ENCODE data around the gene NINJ1. TPM values are rescaled to one million over a fixed set of nuclear protein-coding genes. Genes with fewer than 3 reads are reported as not detected.

Gene NINJ1
- total and polyA plus RNA-seq, 4 donors = 23.8 to 60.4 (median 47.5) TPM

DNA sequence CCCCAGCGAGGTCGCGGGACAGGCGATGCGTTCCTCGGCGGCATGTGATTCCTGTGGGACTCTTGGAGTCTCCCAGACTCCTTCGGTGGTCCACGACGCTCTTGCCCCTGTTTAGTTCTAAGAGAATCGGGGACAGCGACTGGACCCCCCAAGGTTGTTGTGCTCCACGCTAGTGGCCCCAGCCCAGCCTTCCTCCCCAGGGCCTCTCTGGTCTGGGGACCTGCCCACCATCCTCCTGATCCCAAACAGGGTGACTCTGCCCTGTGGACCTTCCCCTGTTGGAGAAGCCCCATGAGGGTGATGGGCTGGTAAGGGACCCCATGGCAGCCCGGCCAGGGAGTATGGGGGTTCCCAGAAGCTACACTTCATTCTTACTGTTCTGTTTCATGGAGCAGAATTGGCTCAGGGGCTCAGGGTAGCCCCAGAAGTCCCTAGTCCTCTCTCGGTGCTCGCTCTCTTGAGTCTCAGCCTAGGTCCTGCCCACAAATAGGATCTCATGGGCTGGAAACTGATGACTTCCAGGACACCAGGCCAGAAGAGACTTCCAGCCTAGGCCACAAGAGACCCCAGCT is 37.2 kb downstream of the NINJ1 start:
- H3K36me3 ChIP-seq (ENCODE audit: control insufficient read depth, insufficient read depth, low read length) = peaks cover 6% of the 10 kb centered on the region
- H3K4me3 ChIP-seq (ENCODE audit: low read depth, low read length) = peak overlapping the region; percentile 57
- peaks cover 65% of the 10 kb centered on the region for H3K4me1 ChIP-seq (ENCODE audit: control insufficient read depth, insufficient read depth, low read length)
- 8% methylated on average over 15 of the region's 16 CpGs for WGBS (ENCODE audit: insufficient coverage)
- peak overlapping the region; percentile 67 for H3K27ac ChIP-seq (ENCODE audit: low read depth, low read length)
- no peaks in the 10 kb centered on the region for H3K27me3 ChIP-seq (ENCODE audit: control insufficient read depth, insufficient read depth, low read length)
- DNase-seq (ENCODE audit: low read depth in 4 of 6, low spot score in 6 of 6) = peak in 1 of 6 donors; percentile 10
- peaks cover 2% of the 10 kb centered on the region for H3K9me3 ChIP-seq (ENCODE audit: control insufficient read depth, insufficient read depth, low read length)

DNA sequence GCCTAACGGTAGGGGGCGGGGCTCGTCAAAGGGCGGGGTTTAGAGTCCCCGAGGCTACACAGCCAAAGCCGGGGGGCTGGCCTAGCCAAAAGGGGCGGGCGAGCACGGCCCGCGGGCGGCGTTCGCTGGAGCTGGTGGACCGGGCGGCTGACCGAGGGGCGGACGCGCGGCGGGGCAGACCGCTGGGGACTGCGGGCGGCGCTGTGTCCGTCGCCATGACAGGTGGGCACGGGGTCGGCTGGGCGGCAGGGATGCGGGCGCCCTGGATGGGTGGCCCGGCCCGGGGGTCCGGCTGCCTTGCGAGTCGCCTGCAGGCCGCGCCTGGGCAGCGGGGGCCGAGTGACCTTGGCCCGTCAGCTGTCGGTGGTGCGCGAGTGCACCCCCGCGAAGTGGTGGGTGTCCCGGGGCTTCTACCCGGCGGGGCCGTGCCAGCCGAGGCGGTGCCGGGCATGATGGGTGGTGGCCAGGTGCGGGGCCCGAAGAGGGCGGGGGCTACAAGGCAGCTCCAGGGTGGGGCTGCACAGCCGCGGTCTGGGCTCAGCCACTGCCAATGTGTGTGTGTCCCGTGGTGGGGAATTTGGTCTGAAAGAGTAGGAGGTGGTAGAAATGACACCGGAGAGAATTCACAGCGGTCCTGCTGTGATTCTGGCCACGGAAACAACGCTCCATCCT is 37.8 kb downstream of the NINJ1 start, which contains the start of gene CARD19:
TSS of gene CARD19 (plus strand) at position 87 of the 672 bp plus-strand sequence. CDS start at position 216, 129 bp downstream.
- peak within 1 kb of the TSS; percentile 57 for H3K4me3 ChIP-seq (ENCODE audit: low read depth, low read length)
- under 1% methylated on average over 65 of the region's 65 CpGs for WGBS (ENCODE audit: insufficient coverage)
- H3K9me3 ChIP-seq (ENCODE audit: control insufficient read depth, insufficient read depth, low read length) = peaks cover 2% of the 10 kb centered on the region
- DNase-seq (ENCODE audit: low read depth in 4 of 6, low spot score in 6 of 6) = peak in 3 of 6 donors; percentile 13 to 69 (median 63)
- H3K27me3 ChIP-seq (ENCODE audit: control insufficient read depth, insufficient read depth, low read length) = no peaks in the 10 kb centered on the region
- peaks cover 65% of the 10 kb centered on the region for H3K4me1 ChIP-seq (ENCODE audit: control insufficient read depth, insufficient read depth, low read length)
- peak within 1 kb of the TSS; percentile 95 for H3K27ac ChIP-seq (ENCODE audit: low read depth, low read length)
- H3K36me3 ChIP-seq (ENCODE audit: control insufficient read depth, insufficient read depth, low read length) = peaks cover 6% of the 10 kb centered on the region

DNA sequence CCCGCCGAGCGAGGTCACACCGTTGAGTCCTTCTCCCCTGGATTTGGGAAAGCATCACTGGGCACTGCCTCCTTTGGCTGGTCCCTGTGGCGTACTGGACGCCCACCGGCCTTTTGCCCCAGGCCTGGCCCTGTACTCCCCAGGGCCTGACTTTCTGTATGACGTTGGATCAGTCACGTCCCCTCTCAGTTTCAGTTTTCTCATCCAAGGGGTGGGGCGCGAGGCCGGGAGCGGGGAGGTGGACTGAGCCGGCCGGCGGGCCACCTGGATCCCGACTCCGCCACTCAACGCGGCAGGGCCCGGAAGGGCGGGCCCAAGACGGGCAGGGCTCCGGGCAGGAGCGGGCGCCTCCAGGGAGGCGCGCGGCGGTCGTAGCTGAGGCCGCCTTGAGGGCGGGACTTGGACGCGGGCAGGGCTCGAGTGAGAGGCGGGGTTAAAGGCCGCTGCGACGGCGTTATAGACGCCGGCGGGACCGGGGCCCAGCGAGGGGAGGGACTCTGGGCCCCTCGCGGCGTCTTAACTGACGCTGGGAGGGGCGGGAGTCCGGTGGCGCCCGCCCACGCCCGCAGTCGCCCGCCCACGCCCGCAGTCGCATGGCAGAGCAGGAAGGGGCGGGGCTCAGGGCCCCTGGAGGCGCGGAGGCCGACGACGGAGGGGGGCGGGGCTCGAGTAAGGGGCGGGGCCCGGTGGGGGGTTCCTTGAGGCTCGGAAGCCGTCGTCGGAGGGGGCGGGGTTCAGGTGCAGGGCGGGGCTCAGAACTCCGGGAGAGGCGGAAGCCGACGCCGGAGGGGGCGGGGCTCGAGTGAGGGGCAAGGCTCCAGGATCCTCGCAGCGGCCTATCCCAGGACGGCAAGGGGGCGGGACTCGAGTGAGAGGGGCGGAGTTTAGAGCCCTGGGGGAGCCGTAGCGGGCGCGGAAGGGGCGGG is 38.6 kb downstream of the NINJ1 start:
- H3K27me3 ChIP-seq (ENCODE audit: control insufficient read depth, insufficient read depth, low read length) = no peaks in the 10 kb centered on the region
- H3K4me3 ChIP-seq (ENCODE audit: low read depth, low read length) = peak overlapping the region; percentile 57
- H3K36me3 ChIP-seq (ENCODE audit: control insufficient read depth, insufficient read depth, low read length) = peaks cover 6% of the 10 kb centered on the region

DNA sequence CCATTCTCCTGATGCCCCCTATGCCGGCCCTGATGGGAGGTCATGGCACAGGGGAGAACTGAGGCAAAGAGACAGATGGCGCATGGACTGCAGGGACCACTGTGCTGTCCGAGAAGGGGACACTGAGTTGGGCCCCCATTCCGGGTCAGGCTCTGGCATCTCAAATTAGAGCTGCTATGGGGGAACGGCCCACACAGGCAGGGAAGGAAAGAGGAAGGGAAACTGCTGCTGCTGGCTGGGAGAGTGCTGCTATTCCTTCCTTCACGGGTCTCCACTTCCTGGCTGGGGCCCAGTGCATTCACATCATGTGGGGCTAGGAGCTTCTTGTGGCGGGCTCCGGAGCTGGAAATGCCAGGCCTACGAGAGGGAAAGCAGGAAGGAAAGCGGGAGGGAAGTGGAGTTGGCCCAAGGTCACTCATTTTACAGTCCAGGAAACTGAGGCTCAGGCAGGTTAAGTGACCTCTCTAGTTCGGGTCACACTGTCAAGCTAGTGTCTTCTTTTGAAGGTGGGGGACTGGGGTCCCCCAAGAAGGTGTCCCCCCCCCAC is 39.3 kb downstream of the NINJ1 start:
- WGBS (ENCODE audit: insufficient coverage) = 45% methylated on average over 11 of the region's 11 CpGs
- Histone ChIP-seq H3K27me3 (ENCODE audit: control insufficient read depth, insufficient read depth, low read length) (no peaks in the 10 kb centered on the region), H3K4me1 (ENCODE audit: control insufficient read depth, insufficient read depth, low read length) (peaks cover 59% of the 10 kb centered on the region), H3K9me3 (ENCODE audit: control insufficient read depth, insufficient read depth, low read length) (no peaks in the 10 kb centered on the region), H3K4me3 (ENCODE audit: low read depth, low read length) (peak overlapping the region; percentile 37), H3K36me3 (ENCODE audit: control insufficient read depth, insufficient read depth, low read length) (peaks cover 4% of the 10 kb centered on the region), H3K27ac (ENCODE audit: low read depth, low read length) (peak overlapping the region; percentile 95)
- DNase-seq (ENCODE audit: low read depth in 4 of 6, low spot score in 6 of 6) = peak in 2 of 6 donors; percentile 36 to 78

More for the DNA sequence above, 38.6 kb downstream of the NINJ1 start:
- peak; percentile 89 to 100 (median 98) for DNase-seq (ENCODE audit: low read depth in 4 of 6, low spot score in 6 of 6)
- Histone ChIP-seq H3K4me1 (ENCODE audit: control insufficient read depth, insufficient read depth, low read length) (peaks cover 65% of the 10 kb centered on the region), H3K27ac (ENCODE audit: low read depth, low read length) (peak overlapping the region; percentile 95), H3K9me3 (ENCODE audit: control insufficient read depth, insufficient read depth, low read length) (no peaks in the 10 kb centered on the region)
- 6% methylated on average over 85 of the region's 95 CpGs for WGBS (ENCODE audit: insufficient coverage)

DNA sequence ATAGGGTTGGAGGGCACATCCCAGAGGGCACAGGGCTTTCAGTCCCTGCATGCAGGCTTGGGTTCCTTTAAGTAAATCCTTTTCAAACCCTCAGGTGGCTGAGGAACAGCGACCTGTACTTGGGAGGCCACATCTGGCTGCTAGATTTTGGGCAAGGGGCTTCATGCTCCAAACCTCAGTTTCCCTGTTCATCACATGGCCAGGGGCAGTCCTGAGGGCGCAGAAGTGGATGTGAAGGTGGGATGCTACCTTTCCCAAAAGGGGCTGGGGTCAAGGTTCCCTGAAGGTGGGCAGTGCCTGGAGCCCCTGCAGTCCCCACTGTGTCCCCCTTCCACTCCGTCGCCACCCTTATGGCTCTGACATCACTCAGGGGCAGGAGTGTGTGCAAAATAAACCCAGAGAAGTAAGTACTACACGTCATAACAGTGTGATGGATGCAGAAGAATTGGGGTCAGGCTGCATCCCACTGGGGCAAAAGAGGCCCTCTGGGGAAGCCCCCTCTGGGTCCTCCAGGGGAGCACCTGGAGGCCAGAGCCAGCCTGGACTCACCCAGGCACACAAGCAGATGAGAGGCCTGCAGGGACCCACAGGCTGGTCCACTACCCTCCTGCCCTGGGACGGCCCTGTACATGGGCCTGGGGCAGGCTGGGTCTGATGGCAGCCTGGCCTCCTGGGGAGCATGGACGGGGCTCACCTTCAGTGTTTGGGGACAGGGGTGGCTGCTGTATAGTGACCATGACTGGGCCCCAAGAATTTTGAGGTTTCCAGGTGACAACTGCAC is 40.0 kb downstream of the NINJ1 start:
- H3K9me3 ChIP-seq (ENCODE audit: control insufficient read depth, insufficient read depth, low read length) = no peaks in the 10 kb centered on the region
- no peak overlapping the region for H3K4me3 ChIP-seq (ENCODE audit: low read depth, low read length)
- no peaks in the 10 kb centered on the region for H3K36me3 ChIP-seq (ENCODE audit: control insufficient read depth, insufficient read depth, low read length)
- no peak for DNase-seq (ENCODE audit: low read depth in 4 of 6, low spot score in 6 of 6)
- peaks cover 52% of the 10 kb centered on the region for H3K4me1 ChIP-seq (ENCODE audit: control insufficient read depth, insufficient read depth, low read length)
- WGBS (ENCODE audit: insufficient coverage) = 69% methylated on average over 6 of the region's 7 CpGs
- no peaks in the 10 kb centered on the region for H3K27me3 ChIP-seq (ENCODE audit: control insufficient read depth, insufficient read depth, low read length)
- H3K27ac ChIP-seq (ENCODE audit: low read depth, low read length) = peak overlapping the region; percentile 95

DNA sequence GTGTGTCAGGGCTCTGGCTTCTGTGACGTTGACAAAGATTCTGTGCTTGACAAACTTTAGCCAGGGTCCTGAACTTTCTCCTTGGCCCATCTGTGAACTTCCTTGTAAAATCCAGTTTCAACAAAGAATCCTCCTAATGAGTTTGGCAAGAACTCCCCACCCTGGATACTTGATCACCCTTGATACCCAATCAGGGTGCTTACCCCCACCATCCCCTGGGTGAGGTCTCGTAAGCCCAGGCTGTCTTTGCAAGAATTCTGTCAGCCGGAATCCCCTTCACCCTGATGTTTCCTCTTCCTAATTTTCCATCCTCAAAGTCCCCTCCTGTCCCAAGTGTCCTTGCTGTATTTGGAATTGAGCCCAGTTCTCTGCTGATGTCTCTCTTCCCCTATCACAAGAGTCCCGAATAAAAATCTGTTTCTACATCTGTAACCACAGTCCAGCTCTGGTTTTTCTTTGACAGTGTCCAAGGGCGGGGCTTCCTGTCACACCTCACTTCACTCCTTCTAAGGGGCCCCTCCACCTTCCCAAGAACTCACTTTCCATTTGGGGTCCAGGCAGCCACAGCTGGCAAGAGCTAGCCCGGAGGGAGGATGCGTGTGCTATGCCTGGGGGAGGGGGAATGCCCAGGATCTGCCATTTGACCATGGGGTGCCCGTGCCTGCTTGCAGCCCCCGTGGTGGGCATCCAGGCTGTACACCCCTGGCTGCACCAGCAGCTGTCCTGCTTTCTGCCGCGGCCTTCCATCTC is 40.7 kb downstream of the NINJ1 start:
- H3K4me3 ChIP-seq (ENCODE audit: low read depth, low read length) = no peak overlapping the region
- H3K36me3 ChIP-seq (ENCODE audit: control insufficient read depth, insufficient read depth, low read length) = no peaks in the 10 kb centered on the region
- H3K27me3 ChIP-seq (ENCODE audit: control insufficient read depth, insufficient read depth, low read length) = no peaks in the 10 kb centered on the region
- peak in 2 of 6 donors; percentile 15 to 45 for DNase-seq (ENCODE audit: low read depth in 4 of 6, low spot score in 6 of 6)
- no peaks in the 10 kb centered on the region for H3K9me3 ChIP-seq (ENCODE audit: control insufficient read depth, insufficient read depth, low read length)
- H3K4me1 ChIP-seq (ENCODE audit: control insufficient read depth, insufficient read depth, low read length) = peaks cover 44% of the 10 kb centered on the region
- H3K27ac ChIP-seq (ENCODE audit: low read depth, low read length) = peak overlapping the region; percentile 85
- WGBS (ENCODE audit: insufficient coverage) = 48% methylated on average over 10 of the region's 11 CpGs

DNA sequence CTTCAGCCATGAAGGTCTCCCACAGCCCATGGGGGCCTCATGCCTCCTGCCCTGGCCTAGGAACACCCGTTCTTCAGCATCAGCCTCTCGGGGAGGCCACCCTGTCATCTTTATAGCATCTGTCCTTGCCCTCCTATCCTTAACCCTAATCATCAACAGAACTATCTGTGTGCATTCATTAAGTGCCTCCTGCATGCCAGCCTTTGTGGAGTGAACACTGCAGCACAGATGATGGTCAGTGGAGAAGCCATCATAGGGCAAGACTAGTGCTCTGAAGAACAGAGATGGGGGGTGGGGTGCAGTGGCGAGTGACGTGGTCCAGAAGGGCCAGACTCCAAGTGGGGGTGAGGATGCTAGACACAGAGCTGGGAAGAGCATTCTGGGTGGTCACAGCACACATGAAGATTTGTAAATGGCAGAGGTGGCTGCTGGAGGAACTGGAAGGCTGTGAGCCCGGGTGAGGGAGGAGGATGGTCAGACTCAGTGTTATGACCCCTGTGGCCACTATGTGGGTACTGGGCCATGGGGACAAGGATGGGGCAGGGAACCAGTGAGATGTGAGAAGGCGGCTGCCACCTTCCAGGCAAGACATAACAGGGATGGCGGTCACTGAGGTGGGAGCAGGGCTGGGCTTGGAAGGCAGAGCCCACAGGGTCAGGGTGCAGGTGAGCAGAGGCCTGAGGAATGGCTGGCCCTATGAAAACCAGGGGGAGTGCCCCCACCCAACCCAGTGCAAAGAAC is 41.6 kb downstream of the NINJ1 start:
- 96% methylated on average over 7 of the region's 7 CpGs for WGBS (ENCODE audit: insufficient coverage)
- peak overlapping the region; percentile 85 for H3K27ac ChIP-seq (ENCODE audit: low read depth, low read length)
- no peak for DNase-seq (ENCODE audit: low read depth in 4 of 6, low spot score in 6 of 6)

DNA sequence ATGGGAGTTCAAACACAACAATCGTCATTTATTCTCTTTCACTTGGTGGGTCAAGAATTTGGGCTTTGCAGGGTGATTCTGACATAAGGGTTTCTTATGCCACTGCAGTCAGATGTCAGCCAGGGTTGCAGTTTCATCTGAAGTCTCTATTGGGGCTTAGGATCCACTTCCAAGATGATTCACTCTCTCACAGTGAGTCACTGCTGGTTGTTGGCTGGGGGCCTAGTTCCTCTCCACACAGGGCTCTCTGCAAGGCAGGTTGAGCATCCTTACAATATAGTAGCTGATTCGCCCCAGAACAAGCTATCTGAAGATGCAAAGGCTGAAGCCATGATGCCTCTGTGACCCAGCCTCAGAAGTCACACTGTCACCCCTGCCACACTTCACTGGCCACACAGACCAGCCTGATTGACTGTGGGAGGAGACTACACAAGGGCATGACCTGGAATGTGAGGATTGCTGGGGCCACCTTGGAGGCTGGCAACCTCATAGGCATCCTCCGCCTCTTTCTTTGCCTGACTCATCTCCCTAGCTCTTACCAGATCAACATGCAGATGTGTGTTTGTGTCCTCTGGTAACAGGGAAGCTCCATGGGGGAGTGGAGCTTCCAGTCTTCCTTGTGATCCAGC is 42.5 kb downstream of the NINJ1 start:
- DNase-seq (ENCODE audit: low read depth in 4 of 6, low spot score in 6 of 6) = no peak
- no peaks in the 10 kb centered on the region for H3K27me3 ChIP-seq (ENCODE audit: control insufficient read depth, insufficient read depth, low read length)
- H3K27ac ChIP-seq (ENCODE audit: low read depth, low read length) = no peak overlapping the region
- H3K4me1 ChIP-seq (ENCODE audit: control insufficient read depth, insufficient read depth, low read length) = peaks cover 27% of the 10 kb centered on the region
- H3K36me3 ChIP-seq (ENCODE audit: control insufficient read depth, insufficient read depth, low read length) = no peaks in the 10 kb centered on the region
- 86% methylated on average over 1 of the region's 3 CpGs for WGBS (ENCODE audit: insufficient coverage)
- no peak overlapping the region for H3K4me3 ChIP-seq (ENCODE audit: low read depth, low read length)
- H3K9me3 ChIP-seq (ENCODE audit: control insufficient read depth, insufficient read depth, low read length) = no peaks in the 10 kb centered on the region

More for the DNA sequence above, 41.6 kb downstream of the NINJ1 start:
- Histone ChIP-seq H3K9me3 (ENCODE audit: control insufficient read depth, insufficient read depth, low read length) (no peaks in the 10 kb centered on the region), H3K36me3 (ENCODE audit: control insufficient read depth, insufficient read depth, low read length) (no peaks in the 10 kb centered on the region), H3K27me3 (ENCODE audit: control insufficient read depth, insufficient read depth, low read length) (no peaks in the 10 kb centered on the region), H3K4me3 (ENCODE audit: low read depth, low read length) (no peak overlapping the region), H3K4me1 (ENCODE audit: control insufficient read depth, insufficient read depth, low read length) (peaks cover 36% of the 10 kb centered on the region)

Measured in spinal cord (tissue), 10 donors.